BE2C (cell line): ENCODE measurements around the gene PPP1R3C. TPM values are rescaled to one million over a fixed set of nuclear protein-coding genes. Genes with fewer than 3 reads are reported as not detected.
A peak's percentile ranks its signal among the peaks of the same experiment; 100 is the strongest.

Experiments
- DNase-seq: peaks from one replicate; pipeline ENCODE4 v3.0.0-alpha.2; 2020
- H3K27me3 ChIP-seq: fragments of 250-450 bp; sonication (Bioruptor Pico); 2 replicates; pipeline ENCODE4 v1.5.1; 2020; ENCODE audit warnings: mild to moderate bottlenecking
- H3K36me3 ChIP-seq: fragments of 250-450 bp; sonication (Bioruptor Pico); 2 replicates; pipeline ENCODE4 v1.5.1; 2020; ENCODE audit warnings: mild to moderate bottlenecking
- H3K4me1 ChIP-seq: fragments of 250-450 bp; sonication (Bioruptor Pico); 2 replicates; pipeline ENCODE4 v1.5.1; 2020
- H3K4me3 ChIP-seq: 2 replicates; pipeline ENCODE4 v1.5.1; 2011; ENCODE audit warnings: low read depth, low read length
- H3K9me3 ChIP-seq: fragments of 250-450 bp; sonication (Bioruptor Pico); 2 replicates; pipeline ENCODE4 v1.5.1; 2020
- CTCF ChIP-seq: IDR thresholded peaks from 2 replicates; pipeline ENCODE4 v1.5.1; 2012; ENCODE audit warnings: mild to moderate bottlenecking, low read depth, low read length
- polyA plus RNA-seq: library from polyadenylated mRNA; unstranded; fragments of >200 nt; gene quantifications from one replicate; pipeline ENCODE4 v1.2.1, GENCODE V29; 2012; ENCODE audit warnings: low read depth, missing spikeins; ENCODE audit not compliant: insufficient read length, insufficient read depth

The PPP1R3C gene
- 9.2 TPM for polyA plus RNA-seq

GRCh38 chr10:91632671-91633550, at the start of gene PPP1R3C:
TSS of gene PPP1R3C (minus strand) at chr10:91633071. CDS start at chr10:91632969, 102 bp downstream.
- DNase-seq, result peak; percentile 96
- no peaks in the 10 kb centered on the region for H3K9me3 ChIP-seq
- peak; percentile 25; the same call in 1 of the 2 replicates for TF ChIP-seq CTCF
- H3K27me3 ChIP-seq, result no peaks in the 10 kb centered on the region
- H3K36me3 ChIP-seq, result peaks cover 2% of the 10 kb centered on the region
- H3K4me1 ChIP-seq, result peaks cover 5% of the 10 kb centered on the region
- H3K4me3 ChIP-seq, result peak within 1 kb of the TSS; percentile 65

- no peaks in the 10 kb centered on the region for H3K9me3 ChIP-seq
- H3K36me3 ChIP-seq, result no peaks in the 10 kb centered on the region
- no peak for TF ChIP-seq CTCF
- DNase-seq, result peak; percentile 63
- peaks cover 9% of the 10 kb centered on the region for H3K4me1 ChIP-seq
- no peaks in the 10 kb centered on the region for H3K27me3 ChIP-seq
- H3K4me3 ChIP-seq, result no peak overlapping the region
Measured at GRCh38 chr10:91681361-91682276, 48.7 kb upstream of the PPP1R3C start.

- no peaks in the 10 kb centered on the region for H3K36me3 ChIP-seq
- H3K4me1 ChIP-seq, result peaks cover 9% of the 10 kb centered on the region
- DNase-seq, result no peak
- H3K4me3 ChIP-seq, result no peak overlapping the region
- no peak for TF ChIP-seq CTCF
- no peaks in the 10 kb centered on the region for H3K27me3 ChIP-seq
- no peaks in the 10 kb centered on the region for H3K9me3 ChIP-seq
Measured at GRCh38 chr10:91680487-91680886, 47.6 kb upstream of the PPP1R3C start.

- no peak for DNase-seq
- Histone ChIP-seq H3K9me3 (no peaks in the 10 kb centered on the region), H3K36me3 (no peaks in the 10 kb centered on the region), H3K4me1 (peaks cover 9% of the 10 kb centered on the region), H3K27me3 (no peaks in the 10 kb centered on the region), H3K4me3 (no peak overlapping the region)
- TF ChIP-seq CTCF, result no peak
Measured at GRCh38 chr10:91679296-91679695, 46.4 kb upstream of the PPP1R3C start.

GRCh38 chr10:91677911-91678310, 45.0 kb upstream of the PPP1R3C start:
- Histone ChIP-seq H3K36me3 (no peaks in the 10 kb centered on the region), H3K4me3 (no peak overlapping the region), H3K27me3 (no peaks in the 10 kb centered on the region), H3K9me3 (no peaks in the 10 kb centered on the region), H3K4me1 (peaks cover 9% of the 10 kb centered on the region)
- no peak for TF ChIP-seq CTCF
- no peak for DNase-seq
